Type B pancreatic cell (in vitro differentiated cells): Measurements from ENCODE around the gene ZNF385C. TPM values are rescaled to one million over a fixed set of nuclear protein-coding genes. Genes with fewer than 3 reads are reported as not detected.

Source experiments
- DNase-seq: peaks from one replicate; pipeline ENCODE4 v3.0.0; 2021; ENCODE audit warnings: mixed read lengths; ENCODE audit not compliant: unreplicated experiment; ENCODE audit errors: extremely low spot score
- H3K27ac Mint-ChIP-seq: 2 replicates; pipeline ENCODE4 v1.8.0; 2021; ENCODE audit warnings: mild to moderate bottlenecking, mixed read lengths
- H3K27me3 Mint-ChIP-seq: 2 replicates; pipeline ENCODE4 v1.8.0; 2021; ENCODE audit warnings: mixed read lengths
- H3K36me3 Mint-ChIP-seq: 2 replicates; pipeline ENCODE4 v1.8.0; 2021; ENCODE audit warnings: mixed read lengths
- H3K4me1 Mint-ChIP-seq: one replicate; pipeline ENCODE4 v1.8.0; 2021; ENCODE audit warnings: mixed read lengths; ENCODE audit not compliant: unreplicated experiment
- H3K4me3 Mint-ChIP-seq: 2 replicates; pipeline ENCODE4 v1.8.0; 2021; ENCODE audit warnings: mild to moderate bottlenecking, mixed read lengths
- H3K9me3 Mint-ChIP-seq: 2 replicates; pipeline ENCODE4 v1.8.0; 2021; ENCODE audit warnings: mixed read lengths
- CTCF ChIP-seq: fragments of 200-600 bp; sonication (generic); conservative IDR thresholded peaks from 2 replicates; pipeline ENCODE4 v1.5.0; 2021; ENCODE audit warnings: antibody characterized with exemption, mild to moderate bottlenecking
- total RNA-seq: library from RNA; stranded (reverse); gene quantifications from 2 replicates; pipeline ENCODE4 v1.2.1, GENCODE V29; 2021; ENCODE audit warnings: low replicate concordance

Gene ZNF385C
- total RNA-seq, 1 donor from 2014 or later, result 3.3 TPM

GRCh38 chr17:42045719-42046118, 52.6 kb downstream of the ZNF385C start:
- Mint-ChIP-seq H3K4me3 (no peak overlapping the region), H3K4me1 (peaks cover 1% of the 10 kb centered on the region), H3K36me3 (no peaks in the 10 kb centered on the region), H3K27me3 (peaks cover under 1% of the 10 kb centered on the region), H3K9me3 (no peaks in the 10 kb centered on the region), H3K27ac (no peak overlapping the region)
- no peak for DNase-seq
- no peak for TF ChIP-seq CTCF

- no peak overlapping the region for H3K4me3 Mint-ChIP-seq
- no peaks in the 10 kb centered on the region for H3K4me1 Mint-ChIP-seq
- no peak for DNase-seq
- no peaks in the 10 kb centered on the region for H3K9me3 Mint-ChIP-seq
- no peak overlapping the region for H3K27ac Mint-ChIP-seq
- no peaks in the 10 kb centered on the region for H3K36me3 Mint-ChIP-seq
- TF ChIP-seq CTCF, result no peak
- no peaks in the 10 kb centered on the region for H3K27me3 Mint-ChIP-seq
Observed at GRCh38 chr17:42042598-42043319, 55.5 kb downstream of the ZNF385C start.

- Mint-ChIP-seq H3K9me3 (no peaks in the 10 kb centered on the region), H3K27me3 (no peaks in the 10 kb centered on the region), H3K4me1 (no peaks in the 10 kb centered on the region), H3K27ac (no peak overlapping the region), H3K36me3 (no peaks in the 10 kb centered on the region), H3K4me3 (no peak overlapping the region)
- no peak for TF ChIP-seq CTCF
- no peak for DNase-seq
Observed at GRCh38 chr17:42041619-42042018, 56.7 kb downstream of the ZNF385C start.

- H3K4me3 Mint-ChIP-seq, result no peak overlapping the region
- TF ChIP-seq CTCF, result no peak
Observed at GRCh38 chr17:42040818-42041217, 57.5 kb downstream of the ZNF385C start.

GRCh38 chr17:42039794-42040763, 58.2 kb downstream of the ZNF385C start:
- no peak for DNase-seq
- Mint-ChIP-seq H3K4me3 (no peak overlapping the region), H3K36me3 (no peaks in the 10 kb centered on the region), H3K4me1 (no peaks in the 10 kb centered on the region), H3K27ac (no peak overlapping the region), H3K9me3 (no peaks in the 10 kb centered on the region), H3K27me3 (no peaks in the 10 kb centered on the region)
- no peak for TF ChIP-seq CTCF

More at GRCh38 chr17:42040818-42041217, 57.5 kb downstream of the ZNF385C start:
- DNase-seq, result no peak
- Mint-ChIP-seq H3K36me3 (no peaks in the 10 kb centered on the region), H3K27me3 (no peaks in the 10 kb centered on the region), H3K9me3 (no peaks in the 10 kb centered on the region), H3K4me1 (no peaks in the 10 kb centered on the region), H3K27ac (no peak overlapping the region)
